HepG2 (cell line): ENCODE results near the gene SELENOW. TPM values are rescaled to one million over a fixed set of nuclear protein-coding genes. Genes with fewer than 3 reads are reported as not detected.

Experiments used
- CBX1 ChIP-seq: IDR thresholded peaks from one replicate; pipeline ENCODE4 v1.6.1; 2016; ENCODE audit warnings: antibody characterized with exemption, low read depth
- ELF3 ChIP-seq: IDR thresholded peaks from 2 replicates; pipeline ENCODE4 v1.6.1; 2016; ENCODE audit warnings: missing genetic modification reagents, missing compliant biosample characterization
- FUBP1 ChIP-seq: sonication (generic); formaldehyde crosslinking; IDR thresholded peaks from 2 replicates; pipeline ENCODE4 v1.5.1; 2020; ENCODE audit warnings: missing genetic modification reagents, mild to moderate bottlenecking, borderline replicate concordance
- NAIF1 ChIP-seq: sonication (generic); formaldehyde crosslinking; IDR thresholded peaks from 2 replicates; pipeline ENCODE4 v1.5.0; 2020; ENCODE audit warnings: mild to moderate bottlenecking, missing genetic modification reagents, borderline replicate concordance
- NCOA1 ChIP-seq: sonication (generic); formaldehyde crosslinking; IDR thresholded peaks from 2 replicates; pipeline ENCODE4 v1.9.0; 2021; ENCODE audit warnings: missing genetic modification reagents
- TBP ChIP-seq: sonication (generic); formaldehyde crosslinking; IDR thresholded peaks from 2 replicates; pipeline ENCODE4 v1.5.0; 2020; ENCODE audit warnings: missing genetic modification reagents
- ZC3H13 ChIP-seq: sonication (generic); formaldehyde crosslinking; IDR thresholded peaks from 2 replicates; pipeline ENCODE4 v1.8.1; 2023; ENCODE audit warnings: mild to moderate bottlenecking, missing genetic modification reagents, moderate library complexity
- ZNF18 ChIP-seq: sonication (generic); formaldehyde crosslinking; IDR thresholded peaks from 2 replicates; pipeline ENCODE4 v1.8.0; 2022; ENCODE audit warnings: mild to moderate bottlenecking, missing genetic modification reagents; ENCODE audit not compliant: insufficient replicate concordance
- ZNF20 ChIP-seq: sonication (generic); formaldehyde crosslinking; IDR thresholded peaks from 2 replicates; pipeline ENCODE4 v1.4.0; 2020; ENCODE audit warnings: mild to moderate bottlenecking, moderate library complexity, missing genetic modification reagents
- ZNF33A ChIP-seq: sonication (generic); formaldehyde crosslinking; IDR thresholded peaks from 2 replicates; pipeline ENCODE4 v1.5.1; 2020; ENCODE audit warnings: missing genetic modification reagents, mild to moderate bottlenecking, moderate library complexity, borderline replicate concordance
- ZNF34 ChIP-seq: sonication (generic); formaldehyde crosslinking; IDR thresholded peaks from 2 replicates; pipeline ENCODE4 v1.4.0; 2020; ENCODE audit warnings: mild to moderate bottlenecking, missing genetic modification reagents, borderline replicate concordance
- ZNF382 ChIP-seq: sonication (generic); formaldehyde crosslinking; IDR thresholded peaks from 2 replicates; pipeline ENCODE4 v1.5.0; 2020; ENCODE audit warnings: missing genetic modification reagents, mild to moderate bottlenecking, borderline replicate concordance
- ZNF615 ChIP-seq: sonication (generic); formaldehyde crosslinking; IDR thresholded peaks from 2 replicates; pipeline ENCODE4 v1.5.0; 2020; ENCODE audit warnings: mild to moderate bottlenecking, missing genetic modification reagents, borderline replicate concordance
- ZNF724P ChIP-seq: sonication (generic); formaldehyde crosslinking; IDR thresholded peaks from 2 replicates; pipeline ENCODE4 v1.8.0; 2022; ENCODE audit warnings: missing genetic modification reagents, borderline replicate concordance
- ZNF780A ChIP-seq: sonication (generic); formaldehyde crosslinking; IDR thresholded peaks from 2 replicates; pipeline ENCODE4 v1.8.0; 2022; ENCODE audit warnings: mild to moderate bottlenecking, missing genetic modification reagents, moderate library complexity
- polyA plus RNA-seq, 8 experiments: library from polyadenylated mRNA; depleted of rRNA in 3 of 8; stranded (reverse) in 7 of 8; unstranded in 1 of 8; fragments of >200 nt; fragmentation: Illumina TruSeq in 4 of 8; extraction: Trizol in 4 of 8; gene quantifications; 2 replicates each; pipeline versions ENCODE4 v1.2.1 to v1.2.3, GENCODE V29; 2011 to 2016; ENCODE audit warnings: low read depth in 4 of 8, missing spikeins in 1 of 8, mixed read lengths in 1 of 8; ENCODE audit not compliant: insufficient read depth in 1 of 8
- total RNA-seq, 5 experiments: library from RNA; depleted of rRNA; stranded (reverse); fragments of >200 nt; fragmentation: Illumina TruSeq; extraction: Trizol; gene quantifications; 2 replicates each; pipeline ENCODE4 v1.2.3, GENCODE V29; 2016; ENCODE audit warnings: low read depth in 1 of 5
- TF ChIP-seq, protein P1 (sequence below): sonication (generic); formaldehyde crosslinking; IDR thresholded peaks from 2 replicates; pipeline ENCODE4 v1.8.0; 2022; ENCODE audit warnings: missing genetic modification reagents, mild to moderate bottlenecking, inconsistent platforms, borderline replicate concordance
- TF ChIP-seq, protein P2 (sequence below): sonication (generic); formaldehyde crosslinking; IDR thresholded peaks from 2 replicates; pipeline ENCODE4 v1.8.1; 2023; ENCODE audit warnings: missing genetic modification reagents, inconsistent platforms, borderline replicate concordance
- TF ChIP-seq, protein P3 (sequence below): sonication (generic); formaldehyde crosslinking; IDR thresholded peaks from 2 replicates; pipeline ENCODE4 v1.5.0; 2020; ENCODE audit warnings: missing genetic modification reagents, mild to moderate bottlenecking, borderline replicate concordance
- TF ChIP-seq, protein P4 (sequence below): sonication (generic); formaldehyde crosslinking; IDR thresholded peaks from 2 replicates; pipeline ENCODE4 v1.5.1; 2020; ENCODE audit warnings: missing genetic modification reagents, mild to moderate bottlenecking, borderline replicate concordance

Gene SELENOW
- total and polyA plus RNA-seq, 2 of the 13 experiments (the other 11 are each of a cell fraction or from before 2014, with no cell fraction given): 50.3 to 64.7 TPM

GRCh38 chr19:47778049-47778953 lies at the start of gene SELENOW (continued):
- TF ChIP-seq ZC3H13 (CRISPR knock-in tag) (peak; percentile 50; the same call in 1 of the 2 replicates), CBX1 (no peak), ZNF18 (CRISPR knock-in tag) (peak; percentile 54), ZNF20 (CRISPR knock-in tag) (peak; percentile 72; the same call in 1 of the 2 replicates), ZNF33A (CRISPR knock-in tag) (no peak), ZNF382 (no peak), ZNF615 (CRISPR knock-in tag) (0 out of 2 replicates have a peak, but pooled peaks have one; percentile 41), ZNF34 (CRISPR knock-in tag) (no peak), TBP (no peak), FUBP1 (CRISPR knock-in tag) (no peak), ZNF780A (CRISPR knock-in tag) (no peak; the same call in 1 of the 2 replicates), ELF3 (CRISPR knock-in tag) (peak; percentile 71), NAIF1 (CRISPR knock-in tag) (peak; percentile 89), NCOA1 (CRISPR knock-in tag) (0 out of 2 replicates have a peak, but pooled peaks have one; percentile 32), ZNF724P (CRISPR knock-in tag) (no peak)
- TF ChIP-seq, protein P1, sequence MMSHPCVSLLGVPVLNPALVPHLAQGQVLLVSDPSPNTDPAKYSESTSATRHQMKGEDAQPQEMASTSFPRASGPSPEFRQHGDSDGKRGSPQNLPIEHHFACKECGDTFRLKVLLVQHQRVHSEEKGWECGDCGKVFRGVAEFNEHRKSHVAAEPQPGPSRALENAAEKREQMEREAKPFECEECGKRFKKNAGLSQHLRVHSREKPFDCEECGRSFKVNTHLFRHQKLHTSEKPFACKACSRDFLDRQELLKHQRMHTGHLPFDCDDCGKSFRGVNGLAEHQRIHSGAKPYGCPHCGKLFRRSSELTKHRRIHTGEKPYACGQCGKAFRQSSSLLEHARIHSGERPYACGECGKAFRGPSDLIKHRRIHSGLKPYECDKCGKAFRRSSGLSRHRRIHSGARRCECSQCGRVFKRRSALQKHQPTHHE: peak; percentile 44; the same call in 1 of the 2 replicates
- TF ChIP-seq, protein P2, sequence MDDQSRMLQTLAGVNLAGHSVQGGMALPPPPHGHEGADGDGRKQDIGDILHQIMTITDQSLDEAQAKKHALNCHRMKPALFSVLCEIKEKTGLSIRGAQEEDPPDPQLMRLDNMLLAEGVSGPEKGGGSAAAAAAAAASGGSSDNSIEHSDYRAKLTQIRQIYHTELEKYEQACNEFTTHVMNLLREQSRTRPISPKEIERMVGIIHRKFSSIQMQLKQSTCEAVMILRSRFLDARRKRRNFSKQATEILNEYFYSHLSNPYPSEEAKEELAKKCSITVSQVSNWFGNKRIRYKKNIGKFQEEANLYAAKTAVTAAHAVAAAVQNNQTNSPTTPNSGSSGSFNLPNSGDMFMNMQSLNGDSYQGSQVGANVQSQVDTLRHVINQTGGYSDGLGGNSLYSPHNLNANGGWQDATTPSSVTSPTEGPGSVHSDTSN: peak; percentile 37; the same call in 1 of the 2 replicates
- TF ChIP-seq, protein P3, sequence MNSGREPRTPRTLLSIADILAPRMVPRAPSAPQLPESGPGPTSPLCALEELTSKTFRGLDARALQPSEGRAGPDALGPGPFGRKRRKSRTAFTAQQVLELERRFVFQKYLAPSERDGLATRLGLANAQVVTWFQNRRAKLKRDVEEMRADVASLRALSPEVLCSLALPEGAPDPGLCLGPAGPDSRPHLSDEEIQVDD: no peak
- TF ChIP-seq, protein P4, sequence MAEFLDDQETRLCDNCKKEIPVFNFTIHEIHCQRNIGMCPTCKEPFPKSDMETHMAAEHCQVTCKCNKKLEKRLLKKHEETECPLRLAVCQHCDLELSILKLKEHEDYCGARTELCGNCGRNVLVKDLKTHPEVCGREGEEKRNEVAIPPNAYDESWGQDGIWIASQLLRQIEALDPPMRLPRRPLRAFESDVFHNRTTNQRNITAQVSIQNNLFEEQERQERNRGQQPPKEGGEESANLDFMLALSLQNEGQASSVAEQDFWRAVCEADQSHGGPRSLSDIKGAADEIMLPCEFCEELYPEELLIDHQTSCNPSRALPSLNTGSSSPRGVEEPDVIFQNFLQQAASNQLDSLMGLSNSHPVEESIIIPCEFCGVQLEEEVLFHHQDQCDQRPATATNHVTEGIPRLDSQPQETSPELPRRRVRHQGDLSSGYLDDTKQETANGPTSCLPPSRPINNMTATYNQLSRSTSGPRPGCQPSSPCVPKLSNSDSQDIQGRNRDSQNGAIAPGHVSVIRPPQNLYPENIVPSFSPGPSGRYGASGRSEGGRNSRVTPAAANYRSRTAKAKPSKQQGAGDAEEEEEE (CRISPR knock-in tag): no peak
